Ectodermal cell (in vitro differentiated cells): ENCODE measurements around the gene PAPPA.

Source experiments
- H3K27ac ChIP-seq: 2 replicates; pipeline ENCODE4 v1.7.0; 2013; ENCODE audit warnings: mild to moderate bottlenecking, low read depth, low read length; ENCODE audit not compliant: insufficient read depth, poor library complexity, severe bottlenecking
- H3K27me3 ChIP-seq: 2 replicates; pipeline ENCODE4 v1.7.0; 2013; ENCODE audit warnings: mild to moderate bottlenecking, low read length; ENCODE audit not compliant: insufficient read depth, control insufficient read depth, poor library complexity, severe bottlenecking
- H3K36me3 ChIP-seq: one replicate; pipeline ENCODE4 v1.7.0; 2013; ENCODE audit warnings: low read length; ENCODE audit not compliant: control insufficient read depth, insufficient read depth
- H3K4me1 ChIP-seq: one replicate; pipeline ENCODE4 v1.7.0; 2013; ENCODE audit warnings: low read length; ENCODE audit not compliant: control insufficient read depth, insufficient read depth
- H3K4me3 ChIP-seq: 2 replicates; pipeline ENCODE4 v1.7.0; 2013; ENCODE audit warnings: low read depth, low read length, control low read depth; ENCODE audit not compliant: insufficient read depth
- H3K9me3 ChIP-seq: 2 replicates; pipeline ENCODE4 v1.7.0; 2013; ENCODE audit warnings: mild to moderate bottlenecking, low read length, moderate library complexity; ENCODE audit not compliant: control insufficient read depth
- WGBS, 2 experiments: methylation state at CpG; one replicate each; pipeline ENCODE4 v1.1.7; 2013; ENCODE audit warnings: missing lambda C conversion rate in 2 of 2; 5-methylcytosine and 5-hydroxymethylcytosine counted together

PAPPA gene

GRCh38 chr9:116160676-116161571 is 7.3 kb downstream of the PAPPA start:
- peaks cover 41% of the 10 kb centered on the region for H3K27me3 ChIP-seq
- H3K36me3 ChIP-seq: no peaks in the 10 kb centered on the region
- H3K27ac ChIP-seq: no peak overlapping the region
- no peak overlapping the region for H3K4me3 ChIP-seq
- no peaks in the 10 kb centered on the region for H3K9me3 ChIP-seq
- 95 to 97% methylated on average over 9 of the region's 9 CpGs for whole genome bisulfite sequencing, 2 experiments
- H3K4me1 ChIP-seq: peaks cover 19% of the 10 kb centered on the region

DNA sequence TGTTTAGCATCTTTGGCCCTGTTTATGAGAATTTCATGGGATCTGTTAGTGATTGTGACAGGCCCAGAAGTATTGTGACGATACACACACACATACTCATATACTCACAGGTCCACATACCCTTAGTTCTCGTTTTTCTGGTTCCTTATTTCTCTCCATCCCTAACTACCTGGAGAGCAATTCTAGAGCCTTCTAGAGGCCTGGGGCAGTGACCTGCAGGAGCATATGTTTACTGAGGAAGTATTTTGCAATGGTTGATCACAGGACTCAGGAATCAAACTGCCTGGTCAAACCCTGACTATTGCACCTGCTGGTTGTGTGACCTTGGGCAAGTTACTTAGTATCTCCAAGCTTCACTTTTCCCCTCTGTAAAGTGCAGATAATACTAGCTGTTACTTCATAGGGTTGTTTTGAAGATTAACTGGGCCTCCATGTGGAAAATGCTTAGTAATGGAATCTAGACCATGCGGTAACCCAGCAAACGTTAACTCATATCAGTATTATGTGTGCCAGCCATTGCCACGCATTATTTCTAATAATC is 8.7 kb downstream of the PAPPA start:
- peaks cover 10% of the 10 kb centered on the region for H3K4me1 ChIP-seq
- no peak overlapping the region for H3K27ac ChIP-seq
- no peak overlapping the region for H3K4me3 ChIP-seq
- H3K27me3 ChIP-seq: peaks cover 30% of the 10 kb centered on the region
- no peaks in the 10 kb centered on the region for H3K9me3 ChIP-seq
- no peaks in the 10 kb centered on the region for H3K36me3 ChIP-seq
- WGBS, 2 experiments: 91 to 95% methylated on average over 5 of the region's 5 CpGs

- Histone ChIP-seq H3K4me1 (no peaks in the 10 kb centered on the region), H3K27me3 (peaks cover 24% of the 10 kb centered on the region), H3K36me3 (no peaks in the 10 kb centered on the region), H3K4me3 (no peak overlapping the region), H3K9me3 (no peaks in the 10 kb centered on the region), H3K27ac (no peak overlapping the region)
- WGBS, 2 experiments: 90 to 94% methylated on average over 2 of the region's 2 CpGs
These were observed 9.9 kb downstream of the PAPPA start for GRCh38 chr9:116163293-116164055.

GRCh38 chr9:116165912-116166311 is 12.3 kb downstream of the PAPPA start:
- H3K4me3 ChIP-seq: no peak overlapping the region
- H3K9me3 ChIP-seq: no peaks in the 10 kb centered on the region
- H3K27ac ChIP-seq: no peak overlapping the region
- peaks cover under 1% of the 10 kb centered on the region for H3K27me3 ChIP-seq
- no peaks in the 10 kb centered on the region for H3K36me3 ChIP-seq
- H3K4me1 ChIP-seq: no peaks in the 10 kb centered on the region
- WGBS, 2 experiments: 96 to 97% methylated on average over 2 of the region's 2 CpGs

DNA sequence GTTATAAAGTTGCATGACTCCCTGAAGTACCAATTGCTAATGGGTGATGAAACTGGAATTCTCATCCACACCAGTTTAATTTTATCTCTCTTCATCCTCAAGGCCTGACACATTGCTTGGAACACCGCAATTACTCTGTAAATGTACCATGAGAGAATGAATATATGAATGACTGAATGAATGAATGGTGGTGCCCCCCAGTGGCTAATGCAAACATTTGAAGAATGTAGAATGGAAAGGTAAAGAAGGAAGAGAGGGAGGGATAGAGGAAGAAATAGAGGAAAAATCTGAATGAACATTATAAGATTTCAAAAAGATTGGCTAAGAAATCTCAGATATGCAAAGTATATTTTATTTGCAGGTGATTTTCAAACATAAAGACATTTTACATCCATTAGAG is 13.1 kb downstream of the PAPPA start:
- Histone ChIP-seq H3K36me3 (no peaks in the 10 kb centered on the region), H3K27ac (no peak overlapping the region), H3K27me3 (no peaks in the 10 kb centered on the region), H3K4me1 (no peaks in the 10 kb centered on the region), H3K4me3 (no peak overlapping the region), H3K9me3 (no peaks in the 10 kb centered on the region)
- 93 to 100% methylated on average over 1 of the region's 1 CpG for WGBS, 2 experiments

GRCh38 chr9:116168231-116168630 is 14.6 kb downstream of the PAPPA start:
- Histone ChIP-seq H3K9me3 (no peaks in the 10 kb centered on the region), H3K27ac (no peak overlapping the region)

GRCh38 chr9:116172216-116172615 is 18.6 kb downstream of the PAPPA start:
- Histone ChIP-seq H3K9me3 (no peaks in the 10 kb centered on the region), H3K4me3 (no peak overlapping the region), H3K27ac (no peak overlapping the region), H3K36me3 (no peaks in the 10 kb centered on the region), H3K4me1 (no peaks in the 10 kb centered on the region), H3K27me3 (no peaks in the 10 kb centered on the region)
- 82 to 85% methylated on average over 2 of the region's 2 CpGs for WGBS, 2 experiments

More at GRCh38 chr9:116168231-116168630, 14.6 kb downstream of the PAPPA start:
- no peak overlapping the region for H3K4me3 ChIP-seq
- H3K4me1 ChIP-seq: no peaks in the 10 kb centered on the region
- H3K36me3 ChIP-seq: no peaks in the 10 kb centered on the region
- no peaks in the 10 kb centered on the region for H3K27me3 ChIP-seq

- no peaks in the 10 kb centered on the region for H3K4me1 ChIP-seq
- H3K27me3 ChIP-seq: no peaks in the 10 kb centered on the region
- H3K27ac ChIP-seq: no peak overlapping the region
- no peaks in the 10 kb centered on the region for H3K36me3 ChIP-seq
- H3K4me3 ChIP-seq: no peak overlapping the region
- no peaks in the 10 kb centered on the region for H3K9me3 ChIP-seq
- WGBS, 2 experiments: 94 to 100% methylated on average over 1 of the region's 1 CpG
These were observed 20.8 kb downstream of the PAPPA start for GRCh38 chr9:116174347-116174746.

GRCh38 chr9:116175614-116176013 is 22.0 kb downstream of the PAPPA start:
- no peaks in the 10 kb centered on the region for H3K4me1 ChIP-seq
- H3K27me3 ChIP-seq: no peaks in the 10 kb centered on the region
- WGBS, 2 experiments: 83 to 100% methylated on average over 1 of the region's 1 CpG
- no peaks in the 10 kb centered on the region for H3K9me3 ChIP-seq
- no peak overlapping the region for H3K4me3 ChIP-seq
- H3K27ac ChIP-seq: no peak overlapping the region
- H3K36me3 ChIP-seq: no peaks in the 10 kb centered on the region
